ENCODE data around the gene LRRC8E.
"Not testable (repeated sequence)": the region's sequence is repeated elsewhere in the genome, so short reads cannot be mapped to it uniquely, and the experiment has no call there.

LRRC8E gene

GRCh38 chr19:7856109-7856591 lies 32.2 kb upstream of the LRRC8E start:
- no peaks in the 10 kb centered on the region for H3K79me2 ChIP-seq (ENCODE audit: control insufficient read depth, insufficient read depth, low read length, unreplicated experiment)
- H3K27me3 ChIP-seq (ENCODE audit: insufficient read depth, low read length) = no peaks in the 10 kb centered on the region
- H3K36me3 ChIP-seq (ENCODE audit: insufficient read depth, low read length) = no peaks in the 10 kb centered on the region
- H2AFZ ChIP-seq (ENCODE audit: low read length, unreplicated experiment) = no peak overlapping the region
- no peaks in the 10 kb centered on the region for H3K4me1 ChIP-seq (ENCODE audit: control insufficient read depth, insufficient read depth, low read length, unreplicated experiment)
- H3K27ac ChIP-seq (ENCODE audit: low read depth, low read length) = no peak overlapping the region
- H3K4me3 ChIP-seq (ENCODE audit: low read depth, low read length) = no peak overlapping the region

GRCh38 chr19:7856679-7857663 lies 31.3 kb upstream of the LRRC8E start:
- H3K27me3 ChIP-seq (ENCODE audit: insufficient read depth, low read length) = no peaks in the 10 kb centered on the region
- no peak overlapping the region for H3K27ac ChIP-seq (ENCODE audit: low read depth, low read length)
- H3K36me3 ChIP-seq (ENCODE audit: insufficient read depth, low read length) = no peaks in the 10 kb centered on the region
- no peaks in the 10 kb centered on the region for H3K79me2 ChIP-seq (ENCODE audit: control insufficient read depth, insufficient read depth, low read length, unreplicated experiment)
- H3K4me1 ChIP-seq (ENCODE audit: control insufficient read depth, insufficient read depth, low read length, unreplicated experiment) = no peaks in the 10 kb centered on the region
- H2AFZ ChIP-seq (ENCODE audit: low read length, unreplicated experiment) = no peak overlapping the region
- no peak overlapping the region for H3K4me3 ChIP-seq (ENCODE audit: low read depth, low read length)

GRCh38 chr19:7857727-7858108 lies 30.6 kb upstream of the LRRC8E start:
- H3K36me3 ChIP-seq (ENCODE audit: insufficient read depth, low read length) = no peaks in the 10 kb centered on the region
- H3K4me3 ChIP-seq (ENCODE audit: low read depth, low read length) = no peak overlapping the region
- no peak overlapping the region for H3K27ac ChIP-seq (ENCODE audit: low read depth, low read length)
- H3K79me2 ChIP-seq (ENCODE audit: control insufficient read depth, insufficient read depth, low read length, unreplicated experiment) = no peaks in the 10 kb centered on the region
- no peaks in the 10 kb centered on the region for H3K4me1 ChIP-seq (ENCODE audit: control insufficient read depth, insufficient read depth, low read length, unreplicated experiment)
- H3K27me3 ChIP-seq (ENCODE audit: insufficient read depth, low read length) = no peaks in the 10 kb centered on the region
- no peak overlapping the region for H2AFZ ChIP-seq (ENCODE audit: low read length, unreplicated experiment)

- Histone ChIP-seq H3K4me1 (ENCODE audit: control insufficient read depth, insufficient read depth, low read length, unreplicated experiment) (no peaks in the 10 kb centered on the region), H3K79me2 (ENCODE audit: control insufficient read depth, insufficient read depth, low read length, unreplicated experiment) (no peaks in the 10 kb centered on the region), H2AFZ (ENCODE audit: low read length, unreplicated experiment) (no peak overlapping the region), H3K27me3 (ENCODE audit: insufficient read depth, low read length) (no peaks in the 10 kb centered on the region), H3K36me3 (ENCODE audit: insufficient read depth, low read length) (no peaks in the 10 kb centered on the region), H3K4me3 (ENCODE audit: low read depth, low read length) (no peak overlapping the region), H3K27ac (ENCODE audit: low read depth, low read length) (no peak overlapping the region)
Measured at GRCh38 chr19:7858109-7858770, 30.1 kb upstream of the LRRC8E start.

GRCh38 chr19:7859087-7859486 lies 29.2 kb upstream of the LRRC8E start:
- not testable (repeated sequence) for H3K4me3 ChIP-seq (ENCODE audit: low read depth, low read length); H2AFZ ChIP-seq (ENCODE audit: low read length, unreplicated experiment); H3K27me3 ChIP-seq (ENCODE audit: insufficient read depth, low read length); H3K4me1 ChIP-seq (ENCODE audit: control insufficient read depth, insufficient read depth, low read length, unreplicated experiment); H3K79me2 ChIP-seq (ENCODE audit: control insufficient read depth, insufficient read depth, low read length, unreplicated experiment); H3K36me3 ChIP-seq (ENCODE audit: insufficient read depth, low read length); H3K27ac ChIP-seq (ENCODE audit: low read depth, low read length)

DNA sequence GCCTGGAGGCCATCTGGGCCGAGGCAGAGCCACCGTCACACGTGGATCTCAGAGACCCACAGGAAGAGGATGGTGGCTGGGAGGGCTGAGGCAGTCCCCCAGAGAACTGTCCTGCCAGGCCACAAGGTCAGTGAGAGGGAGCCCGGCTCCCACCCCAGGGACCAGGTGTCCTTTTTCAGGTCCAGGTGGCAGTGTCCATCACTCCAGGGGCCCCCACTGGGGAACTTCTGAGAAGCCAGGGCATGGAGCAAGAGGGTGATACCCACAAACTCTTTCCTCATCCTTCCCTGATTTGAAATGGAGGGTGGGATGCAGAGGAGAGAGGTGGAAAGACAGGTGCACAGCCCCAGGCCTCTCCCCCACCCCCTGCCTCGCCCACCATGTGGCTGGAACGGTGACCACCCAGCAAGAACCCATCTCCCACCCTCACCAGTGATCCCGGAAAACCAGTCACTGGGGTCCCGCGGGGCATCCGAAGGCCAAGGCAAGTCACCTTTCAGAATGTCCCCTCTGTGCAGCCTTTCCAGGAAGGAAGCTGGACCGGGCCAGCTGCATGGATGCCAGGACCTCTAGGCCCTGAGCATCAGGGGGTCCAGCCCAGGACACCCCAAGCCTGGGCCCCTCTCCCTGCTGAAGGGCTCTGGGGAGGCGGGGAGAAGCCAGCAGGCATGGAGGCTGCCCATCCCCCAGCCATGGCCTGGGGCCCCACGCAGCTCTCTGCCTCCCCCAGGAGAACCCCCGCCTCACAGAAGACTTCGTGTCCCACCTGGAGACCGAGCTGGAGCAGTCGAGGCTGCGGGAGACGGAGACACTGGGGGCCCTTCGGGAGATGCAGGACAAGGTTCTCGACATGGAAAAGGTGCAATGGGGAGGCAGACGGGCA lies 28.2 kb upstream of the LRRC8E start:
- Histone ChIP-seq H2AFZ (ENCODE audit: low read length, unreplicated experiment) (no peak overlapping the region), H3K27ac (ENCODE audit: low read depth, low read length) (no peak overlapping the region), H3K36me3 (ENCODE audit: insufficient read depth, low read length) (no peaks in the 10 kb centered on the region), H3K4me1 (ENCODE audit: control insufficient read depth, insufficient read depth, low read length, unreplicated experiment) (no peaks in the 10 kb centered on the region), H3K27me3 (ENCODE audit: insufficient read depth, low read length) (no peaks in the 10 kb centered on the region), H3K79me2 (ENCODE audit: control insufficient read depth, insufficient read depth, low read length, unreplicated experiment) (no peaks in the 10 kb centered on the region), H3K4me3 (ENCODE audit: low read depth, low read length) (no peak overlapping the region)

DNA sequence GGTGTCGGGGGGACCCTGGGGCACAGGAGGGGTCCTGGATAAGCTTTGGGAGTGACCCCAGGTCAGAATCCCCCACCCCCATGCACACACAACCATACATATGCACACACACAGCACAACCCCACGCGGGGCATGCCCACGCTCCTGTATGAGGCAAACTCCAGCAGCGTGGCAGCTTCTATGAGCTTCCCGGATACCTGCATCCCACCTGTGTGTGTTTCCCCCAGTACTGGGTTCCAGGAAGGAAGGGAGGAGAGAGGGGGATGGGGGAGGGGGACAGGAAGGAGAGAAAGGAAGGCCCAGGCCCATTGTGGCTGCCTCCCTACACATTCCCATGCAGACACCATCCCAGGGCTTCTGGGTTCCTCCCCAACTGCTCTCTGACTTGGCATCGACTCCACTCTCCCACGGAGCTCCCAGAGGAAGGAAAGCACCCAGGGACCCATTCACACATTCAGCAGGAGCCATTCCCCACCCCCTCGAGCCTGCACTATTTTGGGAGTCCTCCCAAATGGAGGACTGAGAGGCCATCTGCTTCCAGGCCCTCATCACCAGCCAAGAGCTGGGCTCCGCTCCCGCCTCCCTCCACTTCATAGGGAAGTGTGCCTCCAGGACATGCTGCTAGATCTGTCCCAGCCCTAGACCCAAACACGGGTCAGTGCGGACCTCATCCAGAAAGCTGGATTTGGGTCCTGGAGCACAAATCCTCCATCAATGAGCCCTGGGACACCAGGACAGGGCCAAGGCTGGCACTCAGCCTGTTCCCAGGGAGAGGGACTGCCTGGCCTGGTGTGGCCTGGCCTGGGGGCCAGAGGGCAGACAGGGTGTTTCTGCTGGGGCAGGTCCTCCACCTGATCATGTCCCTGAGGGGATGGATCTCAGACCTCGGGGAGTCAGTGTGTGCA lies 27.3 kb upstream of the LRRC8E start:
- H3K36me3 ChIP-seq (ENCODE audit: insufficient read depth, low read length) = no peaks in the 10 kb centered on the region
- no peaks in the 10 kb centered on the region for H3K79me2 ChIP-seq (ENCODE audit: control insufficient read depth, insufficient read depth, low read length, unreplicated experiment)
- H3K27me3 ChIP-seq (ENCODE audit: insufficient read depth, low read length) = no peaks in the 10 kb centered on the region
- H3K27ac ChIP-seq (ENCODE audit: low read depth, low read length) = no peak overlapping the region
- no peak overlapping the region for H2AFZ ChIP-seq (ENCODE audit: low read length, unreplicated experiment)
- no peak overlapping the region for H3K4me3 ChIP-seq (ENCODE audit: low read depth, low read length)
- no peaks in the 10 kb centered on the region for H3K4me1 ChIP-seq (ENCODE audit: control insufficient read depth, insufficient read depth, low read length, unreplicated experiment)

- H3K79me2 ChIP-seq (ENCODE audit: control insufficient read depth, insufficient read depth, low read length, unreplicated experiment) = no peaks in the 10 kb centered on the region
- no peaks in the 10 kb centered on the region for H3K27me3 ChIP-seq (ENCODE audit: insufficient read depth, low read length)
- H3K4me3 ChIP-seq (ENCODE audit: low read depth, low read length) = no peak overlapping the region
Measured at GRCh38 chr19:7861619-7862412, 26.5 kb upstream of the LRRC8E start.

GRCh38 chr19:7862413-7862951 lies 25.8 kb upstream of the LRRC8E start:
- Histone ChIP-seq H3K4me1 (ENCODE audit: control insufficient read depth, insufficient read depth, low read length, unreplicated experiment) (no peaks in the 10 kb centered on the region), H2AFZ (ENCODE audit: low read length, unreplicated experiment) (no peak overlapping the region), H3K27ac (ENCODE audit: low read depth, low read length) (no peak overlapping the region), H3K4me3 (ENCODE audit: low read depth, low read length) (no peak overlapping the region), H3K36me3 (ENCODE audit: insufficient read depth, low read length) (no peaks in the 10 kb centered on the region), H3K79me2 (ENCODE audit: control insufficient read depth, insufficient read depth, low read length, unreplicated experiment) (no peaks in the 10 kb centered on the region), H3K27me3 (ENCODE audit: insufficient read depth, low read length) (no peaks in the 10 kb centered on the region)

More at GRCh38 chr19:7861619-7862412, 26.5 kb upstream of the LRRC8E start:
- Histone ChIP-seq H3K36me3 (ENCODE audit: insufficient read depth, low read length) (no peaks in the 10 kb centered on the region), H3K27ac (ENCODE audit: low read depth, low read length) (no peak overlapping the region), H3K4me1 (ENCODE audit: control insufficient read depth, insufficient read depth, low read length, unreplicated experiment) (no peaks in the 10 kb centered on the region), H2AFZ (ENCODE audit: low read length, unreplicated experiment) (no peak overlapping the region)
